GM19324 (cell line): Measurements from ENCODE around the gene WNT2B.

Experiments used
- ATAC-seq: cut with Tn5 transposase; IDR thresholded peaks from one replicate; pipeline ENCODE4 v1.9.1; 2021; ENCODE audit warnings: mild to moderate bottlenecking, moderate library complexity; ENCODE audit not compliant: unreplicated experiment, low FRiP score

The WNT2B gene

GRCh38 chr1:112563341-112563740 lies 54.6 kb downstream of the WNT2B start:
- no peak for ATAC-seq

GRCh38 chr1:112564081-112564480 lies 55.3 kb downstream of the WNT2B start:
- no peak for ATAC-seq

GRCh38 chr1:112565800-112566199 lies 57.0 kb downstream of the WNT2B start:
- no peak for ATAC-seq

- no peak for ATAC-seq
Measured at GRCh38 chr1:112575154-112575804, 66.5 kb downstream of the WNT2B start.

- ATAC-seq: no peak
Measured at GRCh38 chr1:112576240-112576639, 67.5 kb downstream of the WNT2B start.
